Nephron (organoid): ENCODE data around the gene MICALL2.

Experiments used
- H3K27ac Mint-ChIP-seq, 3 experiments: 2 replicates each; pipeline ENCODE4 v1.8.0; 2020; ENCODE audit warnings: mixed read lengths in 3 of 3, mild to moderate bottlenecking in 2 of 3, moderate library complexity in 1 of 3
- H3K27me3 Mint-ChIP-seq: 2 replicates; pipeline ENCODE4 v1.8.0; 2021; ENCODE audit warnings: low read depth, mild to moderate bottlenecking, moderate library complexity, mixed read lengths
- H3K36me3 Mint-ChIP-seq: 2 replicates; pipeline ENCODE4 v1.8.0; 2020; ENCODE audit warnings: low read depth, mixed read lengths
- H3K4me1 Mint-ChIP-seq: 2 replicates; pipeline ENCODE4 v1.8.0; 2020; ENCODE audit warnings: mixed read lengths
- H3K4me3 Mint-ChIP-seq, 3 experiments: 2 replicates each; pipeline ENCODE4 v1.8.0; 2020; ENCODE audit warnings: mild to moderate bottlenecking in 3 of 3, mixed read lengths in 3 of 3, moderate library complexity in 2 of 3
- H3K9me3 Mint-ChIP-seq: 2 replicates; pipeline ENCODE4 v1.8.0; 2020; ENCODE audit warnings: mixed read lengths
- TF ChIP-seq, protein P1 (sequence below), 3 experiments: fragments of 200-600 bp; sonication (generic); IDR thresholded peaks; one replicate each; pipeline ENCODE4 v1.5.0; 2021; ENCODE audit warnings: antibody characterized with exemption in 3 of 3; ENCODE audit not compliant: unreplicated experiment in 3 of 3

MICALL2 gene

DNA sequence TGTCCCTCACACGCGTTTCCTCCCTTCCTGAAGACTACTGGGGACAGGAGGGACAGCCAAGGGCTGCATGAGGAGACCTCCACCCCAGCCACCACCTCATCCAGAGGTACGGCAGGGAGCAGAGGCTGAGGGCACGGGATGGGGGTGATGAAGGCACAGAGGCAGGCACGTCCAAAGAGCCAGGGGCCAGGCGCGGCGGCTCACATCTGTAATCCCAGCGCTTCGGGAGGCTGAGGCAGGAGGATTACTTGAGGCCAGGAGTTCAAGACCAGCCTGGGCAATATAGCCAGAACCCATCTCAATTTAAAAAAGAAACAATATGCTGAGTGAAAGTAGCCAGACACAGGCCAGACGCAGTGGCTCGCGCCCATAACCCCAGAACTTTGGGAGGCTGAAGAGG is 3.3 kb downstream of the MICALL2 start:
- TF ChIP-seq, protein P1, sequence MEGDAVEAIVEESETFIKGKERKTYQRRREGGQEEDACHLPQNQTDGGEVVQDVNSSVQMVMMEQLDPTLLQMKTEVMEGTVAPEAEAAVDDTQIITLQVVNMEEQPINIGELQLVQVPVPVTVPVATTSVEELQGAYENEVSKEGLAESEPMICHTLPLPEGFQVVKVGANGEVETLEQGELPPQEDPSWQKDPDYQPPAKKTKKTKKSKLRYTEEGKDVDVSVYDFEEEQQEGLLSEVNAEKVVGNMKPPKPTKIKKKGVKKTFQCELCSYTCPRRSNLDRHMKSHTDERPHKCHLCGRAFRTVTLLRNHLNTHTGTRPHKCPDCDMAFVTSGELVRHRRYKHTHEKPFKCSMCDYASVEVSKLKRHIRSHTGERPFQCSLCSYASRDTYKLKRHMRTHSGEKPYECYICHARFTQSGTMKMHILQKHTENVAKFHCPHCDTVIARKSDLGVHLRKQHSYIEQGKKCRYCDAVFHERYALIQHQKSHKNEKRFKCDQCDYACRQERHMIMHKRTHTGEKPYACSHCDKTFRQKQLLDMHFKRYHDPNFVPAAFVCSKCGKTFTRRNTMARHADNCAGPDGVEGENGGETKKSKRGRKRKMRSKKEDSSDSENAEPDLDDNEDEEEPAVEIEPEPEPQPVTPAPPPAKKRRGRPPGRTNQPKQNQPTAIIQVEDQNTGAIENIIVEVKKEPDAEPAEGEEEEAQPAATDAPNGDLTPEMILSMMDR (IDR thresholded peaks at IDR 0.05; ENCODE audit: unreplicated experiment in 3 of 3): no peak
- H3K27ac Mint-ChIP-seq: no peak overlapping the region
- H3K4me1 Mint-ChIP-seq: peaks cover 12% of the 10 kb centered on the region
- H3K36me3 Mint-ChIP-seq: no peaks in the 10 kb centered on the region
- H3K9me3 Mint-ChIP-seq: no peaks in the 10 kb centered on the region
- peaks cover 11% of the 10 kb centered on the region for H3K27me3 Mint-ChIP-seq
- peak overlapping the region in 1 of 3 experiments; percentile 44 for H3K4me3 Mint-ChIP-seq

DNA sequence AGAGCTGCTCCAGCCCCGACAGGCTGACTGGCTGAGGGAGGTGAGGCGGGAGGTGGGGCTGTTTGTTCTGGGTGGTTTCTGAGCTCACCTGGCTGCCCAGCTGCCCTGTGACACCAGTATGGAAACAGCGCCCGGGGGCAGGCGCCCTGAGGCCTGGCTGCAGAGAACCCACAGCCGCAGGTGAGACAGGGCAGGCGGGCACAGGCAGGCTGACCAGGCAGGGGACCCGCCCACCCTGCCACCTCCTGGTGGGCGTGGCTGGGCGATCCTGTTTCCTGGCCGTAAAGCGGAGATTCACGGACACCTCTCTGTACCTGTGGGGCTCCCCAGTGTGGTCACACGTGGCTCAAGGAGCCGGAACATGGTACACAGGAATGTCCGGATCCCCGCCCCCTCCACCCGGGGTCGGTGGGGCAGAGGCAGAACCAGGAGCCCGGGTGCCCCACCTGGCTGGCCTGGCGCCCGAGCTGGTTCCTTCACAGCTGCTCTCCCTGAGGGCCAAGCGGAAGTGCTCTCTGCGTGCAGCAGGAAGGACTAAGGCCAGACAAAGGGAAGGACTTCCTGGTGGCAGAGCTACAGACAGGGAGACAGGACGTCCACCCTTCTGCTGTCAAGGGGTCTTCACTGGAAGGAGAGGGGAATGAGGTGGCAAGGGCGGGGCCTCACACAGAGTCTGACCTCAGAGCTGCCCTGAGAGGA is 3.9 kb downstream of the MICALL2 start:
- Mint-ChIP-seq H3K9me3 (no peaks in the 10 kb centered on the region), H3K4me3 (no peak overlapping the region), H3K4me1 (peaks cover 12% of the 10 kb centered on the region), H3K27ac (no peak overlapping the region), H3K27me3 (peaks cover 11% of the 10 kb centered on the region), H3K36me3 (no peaks in the 10 kb centered on the region)
- TF ChIP-seq, protein P1 (IDR thresholded peaks at IDR 0.05; ENCODE audit: unreplicated experiment in 3 of 3): no peak

DNA sequence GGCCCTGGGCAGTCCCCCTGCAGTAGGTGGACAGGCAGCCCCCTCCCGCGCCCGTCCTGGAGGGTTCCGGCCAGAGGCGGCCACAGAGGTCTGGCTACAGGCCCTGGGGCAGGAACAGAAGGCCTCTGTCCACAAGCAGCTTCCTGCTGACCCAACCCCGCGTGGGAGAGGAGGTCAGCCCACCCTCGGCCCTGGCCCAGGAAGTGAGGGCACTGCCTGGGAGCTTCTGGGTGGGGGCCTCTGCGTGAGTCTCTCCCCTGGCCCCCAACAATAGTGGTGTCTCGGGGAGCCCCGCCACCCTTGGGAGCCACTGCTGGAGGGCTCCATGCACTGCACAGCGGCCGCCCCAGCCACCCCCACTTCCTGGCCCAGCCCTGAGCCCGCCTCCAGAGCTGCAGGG is 4.7 kb downstream of the MICALL2 start:
- H3K27ac Mint-ChIP-seq: no peak overlapping the region
- H3K36me3 Mint-ChIP-seq: no peaks in the 10 kb centered on the region
- TF ChIP-seq, protein P1 (IDR thresholded peaks at IDR 0.05; ENCODE audit: unreplicated experiment in 3 of 3): no peak
- no peaks in the 10 kb centered on the region for H3K9me3 Mint-ChIP-seq
- no peak overlapping the region for H3K4me3 Mint-ChIP-seq
- peaks cover 12% of the 10 kb centered on the region for H3K4me1 Mint-ChIP-seq
- H3K27me3 Mint-ChIP-seq: peaks cover 4% of the 10 kb centered on the region

DNA sequence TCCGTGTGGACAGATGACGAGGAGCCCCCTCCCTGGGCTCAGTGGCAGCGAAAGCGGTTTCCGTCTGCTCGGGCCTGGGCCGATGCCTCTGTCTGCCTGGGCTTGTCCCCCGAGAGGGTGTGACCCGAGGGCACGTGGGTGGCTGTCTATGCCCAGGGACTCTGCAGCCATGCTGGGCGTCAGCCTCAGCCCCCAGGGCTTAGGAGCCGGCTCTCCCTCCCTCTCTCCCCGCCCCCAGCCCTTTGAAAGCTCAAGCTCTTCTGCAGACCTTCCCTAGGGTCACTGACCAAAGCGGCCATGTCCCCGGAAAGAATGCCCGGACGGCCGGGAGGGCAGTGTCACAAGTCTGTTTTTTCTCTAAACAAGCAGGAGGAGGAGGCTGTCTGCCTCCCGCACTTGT is 7.1 kb downstream of the MICALL2 start:
- H3K9me3 Mint-ChIP-seq: no peaks in the 10 kb centered on the region
- H3K27ac Mint-ChIP-seq: no peak overlapping the region
- peaks cover 5% of the 10 kb centered on the region for H3K4me1 Mint-ChIP-seq
- TF ChIP-seq, protein P1 (IDR thresholded peaks at IDR 0.05; ENCODE audit: unreplicated experiment in 3 of 3): no peak
- no peaks in the 10 kb centered on the region for H3K36me3 Mint-ChIP-seq
- H3K27me3 Mint-ChIP-seq: peaks cover 4% of the 10 kb centered on the region
- H3K4me3 Mint-ChIP-seq: peak overlapping the region in 1 of 3 experiments; percentile 54

DNA sequence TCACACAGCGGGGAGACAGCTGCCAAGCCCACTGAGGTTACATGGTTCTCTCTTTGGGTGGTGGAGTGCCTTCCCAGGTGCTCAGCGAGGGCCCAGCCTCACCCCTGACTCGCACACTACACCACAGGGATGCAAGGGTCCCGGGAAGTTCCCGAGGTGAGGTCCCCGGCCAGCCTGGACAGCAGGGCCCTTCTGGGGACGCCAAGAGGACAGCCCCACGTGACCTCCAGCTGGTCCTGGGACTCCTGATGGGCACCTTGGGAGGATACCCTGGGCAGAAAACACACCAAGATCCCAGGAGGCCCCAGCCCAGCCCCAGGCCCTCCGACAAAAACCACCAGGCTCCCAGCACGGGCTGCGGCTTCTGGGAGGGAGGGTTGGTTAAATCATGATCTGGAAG is 8.3 kb downstream of the MICALL2 start:
- Mint-ChIP-seq H3K27ac (no peak overlapping the region), H3K4me1 (no peaks in the 10 kb centered on the region), H3K36me3 (no peaks in the 10 kb centered on the region), H3K4me3 (no peak overlapping the region), H3K9me3 (no peaks in the 10 kb centered on the region), H3K27me3 (peaks cover 4% of the 10 kb centered on the region)
- TF ChIP-seq, protein P1 (IDR thresholded peaks at IDR 0.05; ENCODE audit: unreplicated experiment in 3 of 3): no peak

DNA sequence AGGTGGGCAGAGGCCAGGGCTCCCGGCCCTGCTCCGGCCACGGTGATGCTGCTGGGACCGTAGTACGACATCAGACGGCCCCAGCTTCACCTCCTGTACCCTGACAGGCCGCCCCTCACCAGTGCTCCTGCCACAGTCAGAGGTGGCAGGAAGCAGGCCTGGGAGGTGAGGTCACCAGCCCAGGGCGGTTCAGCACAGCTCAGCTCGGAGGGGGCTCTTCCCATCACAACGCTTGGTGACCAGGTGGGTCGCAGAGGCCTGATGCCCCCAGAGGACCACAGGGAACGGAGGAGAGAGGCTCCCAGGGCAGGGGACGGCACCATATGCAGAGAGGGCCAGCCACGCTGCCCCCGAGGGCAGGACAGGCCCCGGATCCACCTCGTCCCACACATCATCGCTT is 8.8 kb downstream of the MICALL2 start:
- peaks cover 4% of the 10 kb centered on the region for H3K27me3 Mint-ChIP-seq
- H3K4me1 Mint-ChIP-seq: no peaks in the 10 kb centered on the region
- no peak overlapping the region for H3K4me3 Mint-ChIP-seq
- H3K36me3 Mint-ChIP-seq: no peaks in the 10 kb centered on the region
- H3K9me3 Mint-ChIP-seq: no peaks in the 10 kb centered on the region
- no peak overlapping the region for H3K27ac Mint-ChIP-seq
- TF ChIP-seq, protein P1 (IDR thresholded peaks at IDR 0.05; ENCODE audit: unreplicated experiment in 3 of 3): no peak
